NCI-H82 treated with DMSO at 0.1 percent for 48 hours (cell line): ENCODE results near the gene COBL.

ENCODE experiments used
- DNase-seq: peaks from one replicate; lab custom pipeline; 2025; ENCODE audit not compliant: unreplicated experiment; lab: John Stamatoyannopoulos, UW

COBL gene

DNA sequence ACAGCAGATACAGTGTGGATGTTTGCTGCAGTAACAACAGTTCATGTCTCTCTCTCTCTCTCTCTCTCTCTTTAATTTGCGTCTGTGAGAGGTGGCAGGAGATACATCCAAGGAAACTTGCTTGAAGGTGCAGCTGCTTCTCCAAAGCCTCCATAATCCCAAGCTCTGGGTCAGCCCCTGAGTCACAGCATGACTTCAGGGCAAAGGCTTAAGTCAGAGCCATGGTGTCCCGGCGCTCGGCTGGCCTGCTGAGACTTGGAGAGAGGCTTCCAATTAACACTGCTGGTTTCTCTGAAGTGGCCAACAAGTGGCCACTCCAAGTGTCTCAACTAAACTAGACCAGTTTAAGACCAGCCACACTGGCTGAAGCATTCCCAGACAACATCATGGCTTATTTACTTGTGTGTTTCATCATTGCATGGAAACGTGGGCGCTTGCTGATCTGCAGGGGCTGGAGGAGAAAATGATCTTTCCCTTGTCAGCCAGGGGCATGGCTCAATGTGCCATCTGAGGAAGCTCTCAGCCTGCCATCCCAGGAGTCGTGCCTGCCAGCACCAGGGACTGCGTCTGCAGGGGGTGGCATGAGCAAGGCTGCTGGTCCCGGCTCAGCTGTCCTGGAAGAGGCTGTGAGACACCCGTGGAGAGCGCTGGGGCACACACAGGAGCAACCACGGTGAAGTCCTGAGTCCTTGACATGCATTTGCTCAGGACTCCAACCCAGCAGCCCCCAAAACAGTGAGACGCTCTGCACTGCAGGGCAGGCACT is 254.2 kb downstream of the COBL start:
- no peak for DNase-seq

DNA sequence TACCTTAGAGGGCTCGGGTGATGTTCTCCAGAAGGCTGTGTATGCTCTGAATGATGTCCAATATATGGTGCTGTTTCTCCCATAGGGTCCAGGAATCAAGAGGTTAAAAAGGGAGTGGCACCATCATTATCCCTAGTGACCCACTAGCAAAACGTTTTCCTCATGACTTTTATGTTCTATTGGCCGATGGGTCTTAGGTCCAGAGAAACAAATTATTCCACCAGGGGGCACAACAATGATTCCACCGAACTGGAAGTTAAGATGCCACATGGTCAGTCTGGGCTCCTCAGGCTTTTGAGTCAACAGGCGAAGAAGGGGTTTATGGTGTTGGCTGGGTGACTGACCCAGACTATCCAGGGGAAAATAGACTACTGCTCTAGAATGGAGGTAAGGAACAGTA is 256.1 kb downstream of the COBL start:
- no peak for DNase-seq

DNA sequence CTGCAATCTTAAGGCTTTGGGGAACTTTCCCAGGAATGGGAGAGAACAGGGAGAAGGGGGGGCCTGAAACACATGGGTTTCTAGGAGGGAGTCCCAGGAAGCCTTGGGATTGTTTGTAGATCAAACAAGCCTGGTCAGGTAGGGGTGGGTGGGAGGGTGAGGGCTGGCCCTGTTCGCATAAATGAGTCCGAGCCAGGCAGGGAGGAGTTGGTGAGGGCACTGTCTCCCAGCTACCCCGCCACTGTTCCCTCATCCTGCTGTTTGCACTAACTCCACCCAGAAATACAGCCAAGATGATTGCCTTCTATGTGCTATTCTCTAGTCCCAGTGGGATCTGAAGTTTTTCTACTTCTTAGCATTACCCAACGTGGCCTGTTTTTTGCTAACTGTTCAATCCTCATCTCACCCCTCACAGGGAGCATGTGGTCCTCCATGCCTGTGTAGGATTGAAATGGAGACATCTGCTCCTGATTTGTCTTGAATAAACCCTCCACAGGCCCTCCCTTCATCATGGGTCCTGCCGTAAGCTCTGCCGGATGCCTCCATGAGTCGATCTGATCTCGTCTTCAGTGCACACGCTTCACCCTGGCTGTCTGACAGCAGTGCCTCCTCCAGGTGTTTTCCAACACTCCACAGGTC is 257.0 kb downstream of the COBL start:
- no peak for DNase-seq

DNA sequence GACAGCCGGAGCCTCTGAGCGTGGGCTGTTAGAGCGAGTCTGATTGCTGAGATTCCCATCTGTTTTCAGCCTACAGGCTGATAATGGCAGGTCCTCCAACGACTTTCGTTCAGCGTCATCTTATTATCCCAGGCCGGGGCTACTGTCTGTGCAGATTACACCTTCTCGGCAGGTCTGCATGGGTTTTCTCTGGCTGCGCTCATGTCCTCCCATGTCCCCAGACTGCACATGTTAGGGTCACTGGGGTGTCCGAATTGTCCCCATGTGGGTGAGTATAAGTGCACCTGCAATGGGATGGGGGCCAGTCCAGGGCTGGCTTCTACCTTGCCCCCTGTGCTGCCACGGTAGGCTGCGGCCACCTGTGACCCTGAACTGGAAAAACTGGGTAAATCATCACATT is 257.8 kb downstream of the COBL start:
- no peak for DNase-seq

DNA sequence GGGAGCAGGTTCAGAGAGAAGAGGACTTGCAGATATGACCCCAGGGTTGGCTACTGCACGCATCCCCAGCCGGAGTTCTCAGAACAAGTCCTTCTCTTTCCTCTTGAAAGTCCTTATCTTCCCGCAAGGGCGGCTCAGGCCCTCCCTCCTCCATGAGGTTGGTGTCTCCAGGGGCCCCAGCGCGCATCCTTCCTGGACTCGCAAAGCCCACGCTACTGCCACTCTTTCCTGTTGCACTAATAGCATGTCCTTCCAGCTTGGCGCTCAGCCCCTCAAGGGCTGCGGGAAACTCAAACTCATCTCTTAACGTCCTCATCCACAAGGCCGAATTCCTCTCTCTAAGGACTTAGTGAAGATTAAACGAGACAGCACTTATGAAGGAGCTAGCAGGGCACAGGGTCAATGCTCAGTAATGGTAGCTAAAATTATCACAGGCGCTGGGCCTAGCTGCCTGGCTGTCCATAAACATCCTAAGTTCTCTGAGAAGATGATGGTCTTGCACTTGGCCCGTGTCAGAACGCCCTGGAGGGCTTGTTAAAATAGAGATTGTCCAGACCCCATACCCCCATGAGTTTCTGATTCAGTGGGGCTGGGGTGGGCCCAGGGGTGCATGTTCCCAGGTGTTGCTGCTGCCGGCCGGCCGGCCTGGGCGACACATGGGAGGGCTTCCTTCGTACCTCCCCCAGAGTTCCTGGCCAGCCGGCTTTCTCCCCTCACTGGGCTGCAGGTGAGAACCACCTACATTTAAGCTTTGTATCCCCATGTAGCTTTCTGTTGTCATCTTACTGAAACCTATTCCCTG is 261.4 kb downstream of the COBL start:
- no peak for DNase-seq

DNA sequence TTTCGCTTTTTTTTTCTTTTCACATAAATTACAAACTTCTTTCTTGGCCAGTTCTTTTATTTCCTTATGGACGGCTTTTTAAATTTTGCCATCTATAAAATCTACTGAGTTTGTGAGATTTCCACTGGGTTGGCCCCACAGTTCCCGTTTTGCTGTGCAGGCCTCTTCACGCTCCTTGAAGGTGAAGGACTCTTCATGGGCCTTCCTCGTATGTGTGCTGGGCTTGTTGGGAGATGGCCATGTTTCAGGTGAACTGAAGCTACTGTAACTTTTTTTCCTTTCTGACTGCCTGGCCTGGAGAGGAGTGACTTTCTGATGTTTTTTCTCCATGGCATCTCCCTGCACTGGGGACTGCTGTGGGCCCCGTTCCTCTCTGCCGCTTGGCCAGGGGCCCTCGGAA is 262.4 kb downstream of the COBL start:
- no peak for DNase-seq

DNA sequence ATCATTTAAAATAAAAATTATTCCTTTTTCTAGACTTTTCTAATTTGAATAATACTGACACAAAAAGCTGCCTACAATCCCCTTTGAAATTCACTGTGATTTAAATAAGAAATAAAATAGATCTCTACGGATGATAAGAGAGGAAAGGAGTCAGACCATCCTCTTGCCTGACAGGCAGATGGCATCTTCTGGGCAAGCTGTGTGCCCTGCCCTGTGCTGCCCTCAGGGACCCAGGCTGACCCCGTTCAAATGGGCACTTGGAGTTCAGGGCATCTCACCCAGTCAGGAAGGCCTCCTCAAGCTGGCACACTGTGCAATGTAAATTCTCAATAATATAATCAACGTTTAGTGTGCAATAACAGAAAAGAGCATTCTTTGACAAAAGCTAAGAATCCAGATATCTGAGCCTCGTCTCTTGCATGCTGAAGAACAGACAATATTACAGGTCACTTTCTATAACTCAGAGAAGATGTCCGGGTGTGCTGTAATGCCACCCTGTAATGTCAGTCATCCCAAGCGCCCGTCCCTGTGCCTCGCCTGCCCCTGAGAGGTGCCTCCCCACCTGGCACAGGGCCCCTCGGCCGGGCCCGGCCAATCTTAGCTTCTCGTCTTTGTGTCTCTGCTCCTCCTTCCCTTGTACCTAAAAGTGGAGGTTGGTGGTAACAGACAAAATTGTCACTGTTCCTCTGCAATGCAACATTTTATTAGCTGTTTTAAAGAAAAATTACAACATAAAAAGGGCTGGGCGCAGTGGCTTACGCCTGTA is 263.3 kb downstream of the COBL start:
- no peak for DNase-seq

DNA sequence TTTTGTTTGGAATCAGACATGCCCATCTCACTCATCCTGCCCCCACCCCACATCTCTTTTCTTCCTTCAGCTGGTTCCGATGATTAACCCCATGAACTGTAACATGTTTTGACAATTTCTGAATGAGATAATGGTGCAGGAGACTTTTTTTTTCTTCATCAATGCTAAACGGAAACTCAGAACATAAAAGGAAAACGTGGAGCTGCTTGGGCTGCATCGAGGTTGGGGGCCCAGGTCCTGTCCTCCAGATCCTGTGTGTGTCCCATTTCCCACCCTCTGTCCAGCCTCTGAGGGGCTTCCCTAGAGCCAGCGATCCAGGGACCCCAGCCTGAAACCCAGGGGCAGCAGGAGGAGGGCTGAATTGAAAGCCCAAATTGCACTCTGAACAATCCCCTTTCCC is 270.1 kb downstream of the COBL start:
- no peak for DNase-seq

DNA sequence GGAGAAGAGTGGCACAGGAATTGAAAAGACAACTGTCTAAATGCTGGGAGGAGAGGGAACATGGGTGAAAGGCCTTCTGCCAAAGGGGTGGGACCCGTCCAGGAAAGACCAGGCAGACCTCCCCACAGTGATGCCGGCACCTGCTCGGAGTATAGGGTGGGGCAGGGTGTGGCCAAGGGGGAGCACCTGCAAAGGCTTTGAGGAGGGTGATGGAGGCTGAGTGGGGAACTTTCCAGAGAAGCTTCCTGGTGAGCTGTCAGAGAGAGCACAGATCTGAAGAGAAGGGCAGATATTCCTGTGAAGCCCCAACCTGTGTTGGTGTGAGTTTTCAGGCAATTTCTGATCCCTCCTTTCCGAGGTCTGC is 270.5 kb downstream of the COBL start:
- DNase-seq = no peak

DNA sequence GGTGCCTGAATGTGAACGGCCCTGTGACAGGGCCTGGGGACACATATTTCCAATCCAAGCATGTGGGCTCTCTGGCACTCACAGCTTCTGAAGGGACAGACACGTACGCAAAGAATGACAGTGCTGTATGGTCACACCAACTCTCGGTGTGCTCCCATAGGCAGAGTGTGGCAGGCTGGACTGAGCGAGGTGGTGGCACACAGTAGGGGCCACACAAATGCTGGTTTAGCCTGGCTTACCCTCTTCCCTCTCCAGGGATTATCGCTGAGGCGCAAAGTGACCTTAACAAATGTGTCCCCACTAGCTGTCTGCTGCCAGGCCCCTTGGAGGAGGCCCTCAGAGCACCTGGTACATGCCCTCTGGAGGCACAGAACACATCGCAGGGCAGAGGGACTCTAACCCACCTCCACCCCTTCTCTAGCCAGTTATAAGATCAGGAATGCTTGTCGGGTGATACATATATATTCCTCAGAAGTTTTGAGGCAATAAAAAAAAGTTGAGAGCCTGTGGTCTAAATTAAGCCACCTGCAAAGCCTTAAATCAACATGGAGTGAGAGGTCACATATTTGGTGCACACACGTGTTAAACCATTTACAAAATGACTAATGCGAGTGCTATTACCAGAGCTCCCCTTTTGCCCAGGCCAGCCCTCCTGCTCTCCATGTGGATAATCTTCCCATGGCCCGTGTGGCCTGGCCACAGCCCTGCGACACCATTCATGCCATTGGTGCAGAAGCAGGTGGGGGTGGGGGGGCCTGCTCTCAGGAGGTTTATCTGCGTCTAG is 271.1 kb downstream of the COBL start:
- DNase-seq = no peak

DNA sequence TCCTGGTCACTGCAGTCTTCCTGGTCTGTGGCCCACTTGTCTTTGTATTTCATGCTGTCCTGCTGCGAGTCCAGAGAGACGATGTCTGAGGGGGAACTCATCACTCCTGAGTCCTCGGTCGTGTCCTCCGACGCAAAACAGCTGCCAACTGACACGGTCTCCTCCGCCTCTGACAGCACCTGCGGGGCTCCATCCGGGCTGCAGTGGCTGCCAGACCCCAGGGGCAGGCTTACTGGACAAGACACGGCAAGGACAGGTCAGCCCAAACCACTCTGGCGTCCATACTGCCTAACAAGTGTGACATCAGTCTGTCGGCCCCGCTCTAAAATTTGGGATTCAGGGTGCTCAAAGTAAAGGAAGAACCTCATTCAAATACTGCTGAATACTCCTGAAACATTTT is 273.1 kb downstream of the COBL start:
- no peak for DNase-seq

DNA sequence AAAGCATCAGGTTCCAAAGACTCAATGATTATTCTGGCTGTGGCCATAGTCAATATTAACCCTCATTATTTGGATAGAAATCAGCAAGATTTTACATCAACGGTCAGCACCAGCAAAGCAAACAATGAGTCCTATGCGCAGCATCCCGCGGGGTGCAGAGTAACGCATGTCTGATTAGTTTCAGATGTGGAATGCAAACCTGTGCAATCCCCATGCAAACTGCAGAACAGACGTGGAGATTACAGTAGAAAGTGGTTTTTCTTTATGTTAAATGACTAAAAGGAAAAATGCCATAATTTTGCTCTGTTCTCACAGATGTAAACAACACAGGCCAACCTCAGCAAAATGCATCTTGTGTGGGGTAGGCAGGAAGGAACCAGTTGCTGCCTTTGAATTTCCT is 275.8 kb downstream of the COBL start:
- DNase-seq = no peak

DNA sequence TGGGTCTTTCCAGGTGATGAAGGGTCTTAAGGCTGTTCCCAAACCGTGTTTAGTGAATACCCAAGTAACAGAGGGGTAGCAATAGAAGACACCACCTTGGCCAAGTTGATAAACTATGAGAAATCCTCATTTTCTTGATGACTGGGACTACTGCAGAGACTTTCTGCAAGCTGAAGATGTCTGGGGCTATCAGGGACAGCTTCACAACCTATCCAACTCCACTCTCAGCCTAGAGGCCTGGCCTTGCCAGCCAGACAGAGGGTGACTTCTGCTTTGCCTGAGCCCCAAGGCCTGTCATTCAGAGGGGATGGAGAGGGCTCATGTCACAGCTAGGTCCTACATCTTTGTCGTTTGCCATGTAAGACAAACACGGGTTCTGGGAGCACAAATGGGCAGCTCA is 278.0 kb downstream of the COBL start:
- no peak for DNase-seq

DNA sequence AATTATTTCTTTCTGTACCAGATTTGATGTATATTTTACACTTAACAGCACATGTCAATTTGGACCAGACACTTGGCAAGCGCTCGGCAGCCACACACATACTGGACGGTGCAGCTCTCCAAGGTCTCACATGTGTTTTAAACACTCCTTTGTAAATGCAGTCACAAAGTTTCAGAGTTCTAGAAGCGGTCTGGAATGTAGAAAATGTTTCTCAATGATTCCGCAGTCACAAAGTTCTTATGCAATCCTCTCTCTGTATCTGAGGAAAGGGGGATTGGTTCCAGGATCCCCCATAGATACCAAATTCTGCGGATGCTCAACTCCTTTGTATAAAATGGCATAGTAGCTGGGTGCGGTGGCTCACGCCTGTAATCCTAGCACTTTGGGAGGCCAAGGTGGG is 280.9 kb downstream of the COBL start:
- no peak for DNase-seq

DNA sequence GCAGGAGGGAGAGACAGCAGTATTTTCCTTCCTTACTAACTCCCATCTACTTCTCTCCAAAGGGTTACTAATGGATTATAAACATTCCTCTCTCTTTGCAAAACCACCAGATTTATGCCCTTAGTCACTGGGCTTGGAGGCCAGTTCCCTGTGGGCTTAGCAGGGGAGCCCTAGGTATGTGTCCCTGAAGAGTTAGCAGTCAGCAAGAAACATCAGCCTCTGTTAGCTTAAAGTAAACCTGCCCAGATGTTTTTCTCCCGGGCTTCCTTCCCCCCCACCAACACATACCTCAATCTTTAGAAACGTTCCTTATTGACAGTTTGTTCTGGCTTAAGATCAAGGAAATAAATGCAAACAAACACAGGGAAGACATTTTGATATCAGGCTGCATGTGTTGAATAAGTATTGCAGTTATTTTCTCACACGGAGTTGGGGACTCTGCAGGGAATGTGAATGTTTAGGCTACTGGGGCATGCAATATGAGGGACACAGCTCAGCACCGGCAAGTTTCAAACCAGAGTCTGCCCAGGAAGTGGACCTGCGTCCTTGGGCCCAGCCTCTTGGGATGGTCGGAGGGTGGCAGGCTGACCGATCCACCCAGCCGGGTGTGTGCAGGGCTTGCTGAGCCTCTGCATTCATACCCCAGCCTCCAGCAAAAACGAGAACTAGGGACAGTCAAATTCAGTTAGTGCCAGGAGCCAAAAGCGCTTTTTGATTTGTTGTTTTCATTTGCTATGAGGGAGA is 281.9 kb downstream of the COBL start:
- no peak for DNase-seq

DNA sequence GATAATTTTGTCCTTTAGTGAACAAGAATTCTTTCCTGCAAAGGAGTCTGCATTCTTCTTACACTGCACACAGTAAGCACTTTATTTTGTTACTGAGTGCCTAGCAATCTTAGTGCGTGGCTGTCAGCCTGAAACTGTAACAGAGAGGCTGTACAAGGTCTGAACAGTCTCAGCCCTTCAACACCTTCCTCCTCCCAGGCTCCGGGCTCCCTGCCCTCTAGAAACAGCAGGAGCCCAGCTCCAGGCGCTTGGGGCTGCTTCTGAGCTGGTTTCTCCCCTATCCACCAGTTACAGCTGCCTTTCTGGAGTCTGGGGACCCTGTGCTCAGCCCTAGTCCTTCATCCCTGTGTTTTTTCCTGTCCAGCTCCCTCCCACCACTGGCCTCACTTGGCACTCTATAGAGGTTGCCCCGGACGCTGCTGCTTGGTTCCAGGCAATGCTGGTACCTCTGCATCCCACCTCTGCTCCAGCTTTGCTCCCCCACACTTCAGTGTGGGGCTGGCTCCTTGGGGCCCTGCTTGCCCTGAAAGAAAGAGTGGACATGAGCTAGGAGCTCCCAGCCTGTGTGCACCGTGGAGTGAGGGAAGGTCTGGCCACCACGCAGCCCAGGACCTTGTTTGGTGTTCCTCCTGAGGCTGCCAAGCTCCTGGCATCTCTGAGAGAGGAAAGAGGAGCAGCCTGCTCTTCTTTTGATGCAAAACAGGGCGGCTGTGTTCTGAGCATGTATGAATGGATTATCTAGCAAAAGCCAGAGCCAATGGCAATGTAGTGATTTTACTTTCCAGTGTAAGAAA is 282.7 kb downstream of the COBL start:
- DNase-seq = no peak

DNA sequence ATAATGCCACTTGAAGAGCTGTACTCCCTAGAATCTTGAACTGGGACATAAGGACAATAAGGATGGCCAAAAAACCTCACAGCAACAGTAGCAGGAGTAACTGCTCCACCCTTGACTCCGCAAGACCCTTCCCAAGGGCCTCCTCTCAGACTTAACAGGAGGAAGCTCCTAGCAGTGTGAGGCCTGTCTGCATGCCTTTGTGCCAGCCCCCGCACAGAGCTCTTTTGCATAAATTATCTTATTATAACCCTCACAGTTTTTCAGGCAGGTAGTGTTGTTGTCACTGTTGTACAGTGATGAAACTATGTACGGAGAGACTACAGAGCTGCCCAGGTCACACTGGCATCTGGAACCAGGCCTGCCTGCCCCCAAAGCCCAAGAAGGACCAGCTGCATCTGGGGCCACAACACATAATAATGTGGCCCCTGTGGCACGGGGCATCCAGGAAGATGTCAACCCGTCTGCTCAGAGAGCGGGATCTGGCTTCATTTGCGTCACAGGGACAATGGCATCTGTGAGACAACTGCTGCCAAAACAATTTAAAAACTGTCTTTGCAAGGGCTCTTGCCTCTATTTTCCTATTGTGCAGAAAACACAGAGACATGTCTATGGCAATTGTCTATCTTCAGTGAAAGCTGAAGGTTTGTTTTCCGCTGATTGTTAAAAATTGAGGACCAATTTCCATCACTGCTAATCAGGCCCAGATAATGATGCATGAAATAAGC is 284.7 kb downstream of the COBL start:
- no peak for DNase-seq

DNA sequence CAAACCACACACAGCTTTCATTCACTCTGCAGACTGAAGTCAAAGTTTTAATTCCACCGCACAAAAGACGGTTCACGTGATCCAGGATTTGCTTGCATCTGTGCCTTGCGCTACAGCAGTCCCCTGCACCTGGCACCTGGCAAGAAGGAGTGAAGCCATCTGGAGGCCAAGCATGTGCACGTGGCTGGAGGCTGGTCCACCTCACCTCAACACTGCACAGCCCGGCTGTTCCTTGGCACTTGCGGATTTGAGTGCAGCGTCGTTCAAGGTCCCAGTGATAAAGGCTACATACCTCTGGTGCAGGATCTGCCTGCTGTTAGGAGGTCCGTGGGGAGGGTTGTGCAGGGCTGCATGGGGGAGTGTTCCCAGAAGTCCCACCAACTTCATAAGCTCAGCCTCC is 285.4 kb downstream of the COBL start:
- no peak for DNase-seq
